Measurements from ENCODE around the gene MALL.
"Not testable (repeated sequence)": the region's sequence is repeated elsewhere in the genome, so short reads cannot be mapped to it uniquely, and the experiment has no call there.

MALL gene

DNA sequence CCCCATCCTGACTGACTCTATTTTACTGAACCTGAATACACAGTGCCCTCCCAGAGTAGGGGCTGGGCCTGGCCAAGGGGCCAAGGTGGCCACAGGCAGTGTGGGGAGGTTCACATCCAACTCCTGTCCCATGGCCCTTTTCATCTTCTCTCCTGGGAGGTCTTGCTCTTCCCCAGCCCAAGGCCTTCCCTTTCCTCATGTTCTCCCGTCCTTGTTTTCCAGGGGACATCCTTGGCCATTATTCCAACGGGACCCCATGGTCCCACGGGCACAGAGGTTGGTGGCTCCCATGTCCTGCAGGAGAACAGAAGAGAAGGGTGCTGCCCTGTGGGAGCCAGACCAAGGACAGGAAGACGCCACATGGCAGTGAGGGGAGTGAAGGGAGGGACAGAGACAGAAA lies 10.4 kb downstream of the MALL start:
- no peak for DNase-seq (ENCODE audit: extremely low read depth, low read depth)
- TF ChIP-seq, protein P1, sequence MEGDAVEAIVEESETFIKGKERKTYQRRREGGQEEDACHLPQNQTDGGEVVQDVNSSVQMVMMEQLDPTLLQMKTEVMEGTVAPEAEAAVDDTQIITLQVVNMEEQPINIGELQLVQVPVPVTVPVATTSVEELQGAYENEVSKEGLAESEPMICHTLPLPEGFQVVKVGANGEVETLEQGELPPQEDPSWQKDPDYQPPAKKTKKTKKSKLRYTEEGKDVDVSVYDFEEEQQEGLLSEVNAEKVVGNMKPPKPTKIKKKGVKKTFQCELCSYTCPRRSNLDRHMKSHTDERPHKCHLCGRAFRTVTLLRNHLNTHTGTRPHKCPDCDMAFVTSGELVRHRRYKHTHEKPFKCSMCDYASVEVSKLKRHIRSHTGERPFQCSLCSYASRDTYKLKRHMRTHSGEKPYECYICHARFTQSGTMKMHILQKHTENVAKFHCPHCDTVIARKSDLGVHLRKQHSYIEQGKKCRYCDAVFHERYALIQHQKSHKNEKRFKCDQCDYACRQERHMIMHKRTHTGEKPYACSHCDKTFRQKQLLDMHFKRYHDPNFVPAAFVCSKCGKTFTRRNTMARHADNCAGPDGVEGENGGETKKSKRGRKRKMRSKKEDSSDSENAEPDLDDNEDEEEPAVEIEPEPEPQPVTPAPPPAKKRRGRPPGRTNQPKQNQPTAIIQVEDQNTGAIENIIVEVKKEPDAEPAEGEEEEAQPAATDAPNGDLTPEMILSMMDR (IDR thresholded peaks at IDR 0.05; ENCODE audit: low read depth, low read length): no peak

DNA sequence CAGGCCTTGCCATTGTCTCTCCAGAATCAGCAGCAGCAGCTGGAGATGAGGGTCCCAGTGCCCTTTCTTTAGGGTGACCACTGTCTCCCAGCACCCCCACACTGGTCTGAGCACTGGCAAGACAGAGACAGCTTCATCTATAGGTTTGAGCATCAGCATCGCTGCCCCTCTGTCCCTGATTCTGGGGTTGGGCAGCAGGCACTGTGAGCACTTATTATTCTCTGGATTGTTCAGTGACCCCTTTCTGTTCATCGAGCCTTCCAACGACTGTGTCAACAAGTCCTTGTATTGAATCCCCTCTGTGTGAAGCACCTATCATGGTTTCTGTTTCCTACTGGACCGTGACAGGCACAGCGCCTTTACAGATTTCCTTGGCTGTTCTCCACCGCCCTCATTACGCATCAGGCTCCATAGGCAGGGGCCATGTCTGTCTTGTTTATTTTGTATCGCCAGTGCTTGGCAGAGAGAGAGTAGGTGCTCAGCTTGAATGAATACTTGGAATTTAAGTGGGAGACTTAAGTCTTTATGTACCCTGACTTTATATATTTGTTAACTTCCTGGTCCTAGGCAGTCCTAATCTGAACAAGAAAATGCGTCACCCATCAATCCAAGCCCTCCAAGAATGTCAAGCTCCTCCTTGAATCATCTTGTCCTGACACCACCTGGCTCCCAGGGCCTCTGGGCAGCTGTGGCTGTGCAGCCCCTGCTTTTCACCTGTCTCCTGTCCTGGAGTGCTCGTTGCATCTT lies 11.4 kb downstream of the MALL start:
- no peak for DNase-seq (ENCODE audit: extremely low read depth, low read depth)
- TF ChIP-seq, protein P1 (IDR thresholded peaks at IDR 0.05; ENCODE audit: low read depth, low read length): no peak

DNA sequence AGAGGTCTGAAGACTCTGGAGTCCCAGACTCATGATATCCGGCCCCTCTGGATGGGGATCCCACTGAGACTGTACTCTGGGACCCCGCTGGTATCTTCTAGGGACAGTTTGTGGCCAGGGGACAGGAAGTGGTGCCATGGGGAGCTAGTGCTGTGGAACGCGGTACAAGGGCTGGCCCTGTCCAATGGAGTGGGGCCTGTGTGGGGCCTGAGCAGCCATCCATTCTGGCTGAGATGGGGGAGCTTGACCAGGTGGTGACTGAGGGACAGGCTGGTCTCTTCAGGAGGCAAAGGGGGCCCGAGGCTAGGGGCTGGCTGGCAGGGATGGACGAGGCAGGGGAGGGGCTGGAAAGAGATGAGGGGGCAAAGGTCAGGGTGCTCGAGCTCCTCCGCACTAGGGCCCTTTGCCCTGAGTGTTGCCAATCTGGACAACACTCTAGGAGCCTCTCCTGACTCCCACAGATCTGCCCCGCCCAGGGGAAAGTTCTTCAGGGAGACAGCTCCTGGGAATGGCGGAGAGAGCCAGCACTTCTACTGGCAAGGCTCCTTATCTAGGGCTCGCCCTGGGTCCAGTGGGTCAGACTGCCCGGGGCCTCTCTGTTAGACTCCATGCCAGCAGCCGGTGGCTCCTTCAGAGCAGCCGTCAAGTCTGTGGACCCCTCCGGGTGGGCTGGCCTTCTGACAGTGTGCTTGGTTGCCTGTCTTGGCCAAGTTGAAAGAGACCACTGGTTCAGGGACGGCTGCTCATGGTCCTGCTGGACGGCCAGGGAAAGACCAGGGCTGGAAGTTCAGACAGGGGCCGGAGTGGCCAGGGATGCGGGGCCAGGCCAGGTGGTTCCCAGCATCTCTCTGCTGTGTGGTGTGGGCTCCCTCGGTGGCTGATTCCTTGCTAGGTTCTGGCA lies 12.3 kb downstream of the MALL start:
- TF ChIP-seq, protein P1 (IDR thresholded peaks at IDR 0.05; ENCODE audit: low read depth, low read length): no peak

DNA sequence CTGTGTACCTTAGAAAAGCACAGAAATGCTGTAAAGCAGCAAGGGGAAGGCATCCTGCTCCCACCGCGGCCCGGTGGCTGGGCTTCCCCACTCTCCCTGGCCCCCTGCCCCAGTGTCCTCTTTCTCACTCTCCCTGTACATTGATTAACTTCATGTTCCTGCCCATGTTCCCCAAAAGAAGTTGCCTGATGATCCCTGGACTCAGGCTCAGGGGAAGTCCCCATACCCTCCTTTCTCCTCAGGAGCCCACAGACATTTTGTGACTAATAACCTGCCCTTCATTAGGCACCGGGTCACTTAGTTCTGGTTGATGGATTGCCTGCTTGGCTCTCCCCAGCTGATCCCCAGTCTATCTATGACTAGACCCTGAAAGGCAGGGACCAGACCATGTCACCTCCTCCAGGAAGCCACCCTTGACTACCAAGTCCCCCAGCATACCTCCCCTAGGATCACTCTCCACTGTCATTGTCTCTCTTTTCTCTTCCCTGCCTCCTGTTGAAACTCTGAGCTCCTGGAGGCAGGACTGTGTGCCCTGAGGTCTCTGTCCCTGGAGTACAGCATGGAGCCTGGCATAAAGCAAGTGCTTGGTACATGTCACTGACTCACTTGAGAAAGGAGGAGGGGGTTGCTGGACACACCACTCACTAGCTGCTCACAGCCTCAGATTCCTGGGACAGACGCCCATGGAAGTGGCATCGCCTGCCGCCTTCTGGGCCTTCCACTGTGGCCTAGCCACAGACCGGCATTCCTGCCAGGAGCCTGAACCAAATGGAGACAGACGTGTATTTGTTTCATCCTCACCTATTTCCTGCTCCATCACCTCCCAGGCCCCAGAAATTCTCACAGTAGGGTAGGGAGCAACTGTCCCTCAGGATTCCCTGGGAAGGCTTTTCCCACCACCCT lies 13.5 kb downstream of the MALL start:
- no peak for DNase-seq (ENCODE audit: extremely low read depth, low read depth)
- TF ChIP-seq, protein P1 (IDR thresholded peaks at IDR 0.05; ENCODE audit: low read depth, low read length): no peak

More for the DNA sequence above, 12.3 kb downstream of the MALL start:
- no peak for DNase-seq (ENCODE audit: extremely low read depth, low read depth)

DNA sequence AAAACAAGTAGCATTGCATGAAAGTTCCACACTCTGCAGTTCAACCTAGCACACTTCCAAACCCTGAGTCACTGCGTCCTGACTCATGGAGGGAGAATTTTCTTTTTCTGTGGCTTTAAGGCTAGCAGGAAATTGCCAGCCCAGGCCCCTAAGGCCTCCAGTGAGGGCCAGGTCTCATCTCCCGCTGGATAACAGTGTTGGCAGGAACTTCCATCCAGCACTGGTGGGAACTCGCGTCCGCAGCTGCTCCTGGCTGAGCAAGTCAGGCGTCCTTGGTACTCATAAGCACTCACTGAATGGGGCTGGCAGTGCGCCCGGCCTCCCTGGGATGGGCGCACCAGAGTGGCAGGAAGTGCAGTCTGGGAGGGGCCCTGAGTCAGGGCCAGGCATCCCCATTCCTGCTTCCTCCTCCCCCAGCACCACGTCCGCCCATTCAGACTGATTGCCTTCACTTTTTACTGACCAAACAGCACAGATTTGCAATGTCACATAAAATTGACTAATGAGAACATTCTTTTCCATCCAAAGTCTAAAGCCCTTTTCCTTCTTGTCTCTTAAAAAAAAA lies 14.3 kb downstream of the MALL start:
- TF ChIP-seq, protein P1 (IDR thresholded peaks at IDR 0.05; ENCODE audit: low read depth, low read length): no peak
- DNase-seq (ENCODE audit: extremely low read depth, low read depth): peak; percentile 98

DNA sequence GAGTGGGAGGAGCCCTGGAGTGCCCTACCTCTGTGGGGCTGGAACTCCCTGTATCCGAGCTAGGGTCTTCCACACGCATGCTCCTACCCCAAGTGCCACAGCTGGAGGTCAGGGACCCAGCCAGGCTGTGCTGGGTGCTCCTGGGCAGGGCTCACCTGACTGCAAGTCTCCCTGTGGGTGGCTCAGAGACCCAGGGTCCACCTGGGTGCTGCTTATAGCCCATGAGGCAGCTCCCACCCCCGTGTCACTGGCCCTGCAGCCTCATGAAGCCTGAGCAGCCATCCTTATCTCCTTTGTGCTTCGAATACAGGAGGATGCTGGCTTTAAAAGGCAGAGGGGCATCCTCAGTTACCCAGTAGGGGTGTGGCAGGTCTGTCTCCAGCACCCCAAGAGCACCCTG lies 14.7 kb downstream of the MALL start:
- DNase-seq (ENCODE audit: extremely low read depth, low read depth): not testable (repeated sequence)

DNA sequence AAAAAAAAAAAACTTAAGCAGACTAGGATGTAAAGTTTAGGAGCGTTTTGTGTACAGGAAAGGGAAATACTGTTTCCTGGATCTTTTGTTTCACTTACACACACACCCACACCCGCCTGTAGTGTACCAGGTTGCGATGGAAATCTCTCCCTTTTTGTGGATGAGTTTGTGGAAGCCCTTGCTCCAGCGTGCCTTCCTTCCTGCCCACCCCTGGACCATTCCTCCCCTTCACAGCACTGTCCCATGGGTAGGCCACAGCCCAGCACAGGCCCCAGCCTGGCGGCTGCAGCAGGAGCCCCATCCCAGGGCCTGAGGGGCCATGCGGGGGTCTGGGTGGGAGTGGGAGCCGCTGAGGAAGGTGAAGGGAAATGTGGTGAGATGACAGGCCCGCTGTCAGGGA lies 15.1 kb downstream of the MALL start:
- no peak for DNase-seq (ENCODE audit: extremely low read depth, low read depth)
- TF ChIP-seq, protein P1 (IDR thresholded peaks at IDR 0.05; ENCODE audit: low read depth, low read length): no peak

Measured in AG09319 (cell line).